CD14-positive monocyte (primary cell): ENCODE data around the gene ABCB9. TPM values are rescaled to one million over a fixed set of nuclear protein-coding genes. Genes with fewer than 3 reads are reported as not detected.

Source experiments
- DNase-seq, 3 donors: peaks; one replicate each; pipeline ENCODE4 v3.0.0-alpha.2; 2011 to 2022
- H2AFZ ChIP-seq: 2 replicates; pipeline ENCODE4 v1.6.0; 2012; ENCODE audit warnings: mild to moderate bottlenecking, low read depth, low read length, inconsistent platforms; ENCODE audit not compliant: insufficient read depth, poor library complexity, severe bottlenecking
- H3K27ac ChIP-seq, 2 donors: 1 replicate in 1 of 2; 2 replicates in 1 of 2; pipeline ENCODE4 v1.5.1; 2012 to 2013; ENCODE audit warnings: low read length in 2 of 2, control low read depth in 1 of 2, inconsistent platforms in 1 of 2, low read depth in 1 of 2, mild to moderate bottlenecking in 1 of 2
- H3K27me3 ChIP-seq, 2 donors: one replicate each; pipeline versions ENCODE4 v1.6.0 to v1.6.1; 2011 to 2013; ENCODE audit warnings: low read length in 2 of 2; ENCODE audit not compliant: control insufficient read depth in 2 of 2, insufficient read depth in 2 of 2
- H3K36me3 ChIP-seq, 2 donors: replicated peaks in 1 of 2; 1 replicate in 1 of 2; 2 replicates in 1 of 2; pipeline versions ENCODE4 v1.5.1 to v1.6.1; 2012 to 2013; ENCODE audit warnings: low read length in 2 of 2, control low read depth in 1 of 2, inconsistent platforms in 1 of 2, mild to moderate bottlenecking in 1 of 2; ENCODE audit not compliant: insufficient read depth in 2 of 2, control insufficient read depth in 1 of 2
- H3K4me1 ChIP-seq, 2 donors: 1 replicate in 1 of 2; 2 replicates in 1 of 2; pipeline versions ENCODE4 v1.5.1 to v1.6.1; 2012 to 2013; ENCODE audit warnings: low read length in 2 of 2, control low read depth in 1 of 2, inconsistent platforms in 1 of 2, mild to moderate bottlenecking in 1 of 2, moderate library complexity in 1 of 2; ENCODE audit not compliant: insufficient read depth in 2 of 2, control insufficient read depth in 1 of 2
- H3K4me2 ChIP-seq: replicated peaks from 2 replicates; pipeline ENCODE3; 2012; ENCODE audit warnings: low read length, moderate library complexity, mild to moderate bottlenecking; ENCODE audit not compliant: poor library complexity, severe bottlenecking; ENCODE audit errors: extremely low read depth
- H3K4me3 ChIP-seq, 3 experiments: fragments of 200-600 bp in 1 of 3; sonication (generic) in 1 of 3; replicated peaks in 1 of 3; 1 replicate in 2 of 3; 2 replicates in 1 of 3; pipeline ENCODE4 v1.5.1; 2011 to 2013; ENCODE audit warnings: low read length in 3 of 3, mild to moderate bottlenecking in 3 of 3, control low read depth in 2 of 3, low read depth in 2 of 3, inconsistent platforms in 1 of 3, moderate library complexity in 1 of 3
- H3K79me2 ChIP-seq: 2 replicates; pipeline ENCODE4 v1.6.0; 2012; ENCODE audit warnings: mild to moderate bottlenecking, control low read depth, inconsistent platforms, low read length, moderate library complexity; ENCODE audit not compliant: insufficient read depth
- H3K9ac ChIP-seq: 2 replicates; pipeline ENCODE4 v1.6.0; 2017; ENCODE audit warnings: low read length, mild to moderate bottlenecking; ENCODE audit not compliant: insufficient read depth, poor library complexity, severe bottlenecking
- H3K9me3 ChIP-seq, 2 donors: replicated peaks in 1 of 2; 1 replicate in 1 of 2; 2 replicates in 1 of 2; pipeline versions ENCODE4 v1.5.1 to v1.6.1; 2012 to 2013; ENCODE audit warnings: low read length in 2 of 2, control low read depth in 1 of 2; ENCODE audit not compliant: control insufficient read depth in 1 of 2, insufficient read depth in 1 of 2
- H4K20me1 ChIP-seq: 2 replicates; pipeline ENCODE4 v1.6.0; 2012; ENCODE audit warnings: mild to moderate bottlenecking, low read length, control low read depth, moderate library complexity; ENCODE audit not compliant: insufficient read depth
- H3K27ac Mint-ChIP-seq, 7 donors: one replicate each; pipeline ENCODE4 v1.8.0; 2020; ENCODE audit warnings: mild to moderate bottlenecking in 7 of 7, mixed read lengths in 7 of 7, moderate library complexity in 6 of 7, inconsistent platforms in 2 of 7
- H3K27me3 Mint-ChIP-seq, 3 donors: one replicate each; pipeline ENCODE4 v1.8.0; 2021 to 2022; ENCODE audit warnings: low read depth in 3 of 3, mild to moderate bottlenecking in 3 of 3, mixed read lengths in 3 of 3, moderate library complexity in 3 of 3, inconsistent platforms in 1 of 3
- H3K36me3 Mint-ChIP-seq, 2 donors: one replicate each; pipeline ENCODE4 v1.8.0; 2020; ENCODE audit warnings: mixed read lengths in 2 of 2, inconsistent platforms in 1 of 2, mild to moderate bottlenecking in 1 of 2
- H3K4me1 Mint-ChIP-seq: one replicate; pipeline ENCODE4 v1.8.0; 2020; ENCODE audit warnings: mild to moderate bottlenecking, mixed read lengths
- H3K4me3 Mint-ChIP-seq, 2 donors: one replicate each; pipeline ENCODE4 v1.8.0; 2020; ENCODE audit warnings: mild to moderate bottlenecking in 2 of 2, mixed read lengths in 2 of 2, moderate library complexity in 1 of 2
- H3K9me3 Mint-ChIP-seq, 7 donors: one replicate each; pipeline ENCODE4 v1.8.0; 2020 to 2022; ENCODE audit warnings: mixed read lengths in 7 of 7, mild to moderate bottlenecking in 6 of 7, moderate library complexity in 6 of 7, inconsistent platforms in 2 of 7
- WGBS: methylation state at CpG from one replicate; pipeline ENCODE4 v1.1.5; 2013; ENCODE audit warnings: missing lambda C conversion rate; ENCODE audit not compliant: insufficient coverage; 5-methylcytosine and 5-hydroxymethylcytosine counted together
- intact Hi-C, 2 donors: fragments of 100-400 bp; cut with micrococcal nuclease; formaldehyde crosslinking; loops; one replicate each; pipeline versions ENCODE4 v1.15.0 to v1.15.1; 2023
- polyA plus RNA-seq, 3 donors: library from polyadenylated mRNA; depleted of rRNA in 1 of 3; unstranded in 2 of 3; stranded (reverse) in 1 of 3; fragments of 300-500 nt in 2 of 3; fragments of >200 nt in 1 of 3; fragmentation: Illumina TruSeq in 2 of 3; gene quantifications; 1 replicate in 2 of 3; 2 replicates in 1 of 3; pipeline ENCODE4 v1.2.3, GENCODE V29; 2012 to 2021
- TF ChIP-seq, protein P1 (sequence below): fragments of 200-600 bp; IDR thresholded peaks from one replicate; pipeline ENCODE4 v1.8.0; 2022; ENCODE audit warnings: antibody characterized with exemption, mild to moderate bottlenecking

Gene ABCB9
- polyA plus RNA-seq, 3 donors = 0.14 to 1.2 (median 0.22) TPM

DNA sequence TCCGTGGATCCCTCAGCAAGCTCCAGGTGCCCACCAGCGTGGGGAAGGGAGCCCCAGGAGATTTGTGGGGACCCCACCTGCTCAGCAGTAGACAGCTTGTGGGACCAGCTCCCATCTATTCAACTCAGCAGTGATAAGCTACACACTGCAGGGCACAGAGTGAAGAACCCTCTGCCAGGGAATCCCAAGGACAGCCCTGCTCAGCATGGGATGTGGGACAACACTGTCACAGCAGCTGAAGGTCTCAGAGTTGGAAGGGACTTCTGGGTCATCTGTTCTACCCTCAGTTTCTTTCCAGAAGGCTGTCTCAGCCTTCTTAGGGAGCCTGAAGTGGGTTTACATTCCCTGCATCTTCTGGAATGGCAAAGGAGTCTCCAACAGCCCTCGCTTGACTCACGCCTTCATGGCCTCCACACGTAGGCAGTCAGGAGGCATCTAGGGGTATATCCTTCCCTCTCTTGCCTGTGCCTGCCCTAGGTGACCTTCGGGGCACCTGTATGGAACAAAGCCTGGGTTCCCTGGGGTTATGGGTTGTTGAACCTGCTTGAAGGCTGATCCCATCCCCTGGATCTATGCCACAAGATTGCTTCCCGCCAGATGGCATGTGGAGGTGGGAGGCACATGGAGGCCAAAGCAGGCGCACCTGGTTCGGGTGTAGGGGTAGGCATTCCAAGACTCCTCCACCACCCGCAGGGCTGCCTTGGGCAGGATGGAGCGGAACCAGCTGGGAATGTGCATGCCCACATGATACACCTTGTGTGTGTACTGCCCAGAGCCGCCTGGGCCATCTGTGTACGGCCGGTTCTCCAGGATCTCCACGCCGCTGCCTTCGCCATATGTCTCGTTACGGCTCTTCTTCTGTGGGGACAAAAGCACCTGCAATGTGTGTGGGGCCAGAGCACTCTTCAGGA is 47.2 kb upstream of the ABCB9 start:
- no peaks in the 10 kb centered on the region for H3K79me2 ChIP-seq
- no peak for DNase-seq
- TF ChIP-seq, protein P1, sequence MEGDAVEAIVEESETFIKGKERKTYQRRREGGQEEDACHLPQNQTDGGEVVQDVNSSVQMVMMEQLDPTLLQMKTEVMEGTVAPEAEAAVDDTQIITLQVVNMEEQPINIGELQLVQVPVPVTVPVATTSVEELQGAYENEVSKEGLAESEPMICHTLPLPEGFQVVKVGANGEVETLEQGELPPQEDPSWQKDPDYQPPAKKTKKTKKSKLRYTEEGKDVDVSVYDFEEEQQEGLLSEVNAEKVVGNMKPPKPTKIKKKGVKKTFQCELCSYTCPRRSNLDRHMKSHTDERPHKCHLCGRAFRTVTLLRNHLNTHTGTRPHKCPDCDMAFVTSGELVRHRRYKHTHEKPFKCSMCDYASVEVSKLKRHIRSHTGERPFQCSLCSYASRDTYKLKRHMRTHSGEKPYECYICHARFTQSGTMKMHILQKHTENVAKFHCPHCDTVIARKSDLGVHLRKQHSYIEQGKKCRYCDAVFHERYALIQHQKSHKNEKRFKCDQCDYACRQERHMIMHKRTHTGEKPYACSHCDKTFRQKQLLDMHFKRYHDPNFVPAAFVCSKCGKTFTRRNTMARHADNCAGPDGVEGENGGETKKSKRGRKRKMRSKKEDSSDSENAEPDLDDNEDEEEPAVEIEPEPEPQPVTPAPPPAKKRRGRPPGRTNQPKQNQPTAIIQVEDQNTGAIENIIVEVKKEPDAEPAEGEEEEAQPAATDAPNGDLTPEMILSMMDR = no peak
- H4K20me1 ChIP-seq = no peaks in the 10 kb centered on the region
- no peaks in the 10 kb centered on the region for H3K36me3 ChIP-seq
- H2AFZ ChIP-seq = no peak overlapping the region
- H3K27me3 ChIP-seq = no peaks in the 10 kb centered on the region
- Mint-ChIP-seq H3K4me1 (no peaks in the 10 kb centered on the region), H3K9me3 (peaks cover 0 to 4% (median 0%) of the 10 kb centered on the region in 7 donors), H3K36me3 (no peaks in the 10 kb centered on the region), H3K4me3 (no peak overlapping the region), H3K27ac (no peak overlapping the region), H3K27me3 (peaks cover 0 to 2% (median 0%) of the 10 kb centered on the region in 3 donors)
- H3K4me2 ChIP-seq = no peak overlapping the region
- no peak overlapping the region for H3K4me3 ChIP-seq
- H3K4me1 ChIP-seq = no peaks in the 10 kb centered on the region
- intact Hi-C loops = no loop called here
- WGBS = 95% methylated on average over 13 of the region's 19 CpGs
- H3K9ac ChIP-seq = no peak overlapping the region
- peaks cover 0 to 5% of the 10 kb centered on the region in 2 donors for H3K9me3 ChIP-seq
- no peak overlapping the region for H3K27ac ChIP-seq

DNA sequence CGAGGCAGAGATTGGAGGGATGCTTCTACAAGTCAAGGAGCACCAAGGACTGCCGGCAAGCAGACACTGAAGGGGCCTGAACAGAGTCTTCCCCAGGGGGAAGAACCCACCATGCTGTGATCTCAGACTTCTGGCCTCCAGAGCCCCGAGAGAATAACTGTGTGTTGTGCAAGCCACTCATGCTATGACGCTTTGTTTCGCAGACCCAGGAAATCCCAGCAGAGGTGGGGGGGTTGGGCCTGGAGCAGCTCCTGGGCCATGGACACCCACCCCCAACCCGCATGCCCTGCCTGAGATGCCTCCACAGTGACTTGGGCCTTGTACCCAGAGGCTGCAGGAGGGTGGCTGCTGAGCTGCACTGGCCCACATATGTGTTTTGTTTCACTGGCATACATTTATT is 45.4 kb upstream of the ABCB9 start:
- no peaks in the 10 kb centered on the region for H3K4me1 ChIP-seq
- H3K4me2 ChIP-seq = no peak overlapping the region
- no peak for DNase-seq
- 71% methylated on average over 6 of the region's 6 CpGs for whole genome bisulfite sequencing
- no peaks in the 10 kb centered on the region for H4K20me1 ChIP-seq
- no peak overlapping the region for H3K27ac Mint-ChIP-seq
- H3K9me3 Mint-ChIP-seq = peaks cover 0 to 4% (median 0%) of the 10 kb centered on the region in 7 donors
- no peaks in the 10 kb centered on the region for H3K36me3 ChIP-seq
- H3K27me3 Mint-ChIP-seq = peaks cover 0 to 2% (median 1%) of the 10 kb centered on the region in 3 donors
- no peaks in the 10 kb centered on the region for H3K27me3 ChIP-seq
- no peak overlapping the region for H3K4me3 Mint-ChIP-seq
- no peak overlapping the region for H3K27ac ChIP-seq
- no peaks in the 10 kb centered on the region for H3K36me3 Mint-ChIP-seq
- intact Hi-C loops = no loop called here
- H3K4me1 Mint-ChIP-seq = no peaks in the 10 kb centered on the region
- TF ChIP-seq, protein P1 = no peak
- peaks cover 0 to 5% of the 10 kb centered on the region in 2 donors for H3K9me3 ChIP-seq
- H2AFZ ChIP-seq = no peak overlapping the region
- no peaks in the 10 kb centered on the region for H3K79me2 ChIP-seq
- H3K9ac ChIP-seq = no peak overlapping the region
- no peak overlapping the region for H3K4me3 ChIP-seq
